ENCODE measurements around the gene ANKRD55. TPM values are rescaled to one million over a fixed set of nuclear protein-coding genes. Genes with fewer than 3 reads are reported as not detected.

ANKRD55 gene
- total RNA-seq, 3 donors from 2014 or later (not counting 1 experiment from before 2014, with no cell fraction given): 0.88 TPM; not detected in 2

DNA sequence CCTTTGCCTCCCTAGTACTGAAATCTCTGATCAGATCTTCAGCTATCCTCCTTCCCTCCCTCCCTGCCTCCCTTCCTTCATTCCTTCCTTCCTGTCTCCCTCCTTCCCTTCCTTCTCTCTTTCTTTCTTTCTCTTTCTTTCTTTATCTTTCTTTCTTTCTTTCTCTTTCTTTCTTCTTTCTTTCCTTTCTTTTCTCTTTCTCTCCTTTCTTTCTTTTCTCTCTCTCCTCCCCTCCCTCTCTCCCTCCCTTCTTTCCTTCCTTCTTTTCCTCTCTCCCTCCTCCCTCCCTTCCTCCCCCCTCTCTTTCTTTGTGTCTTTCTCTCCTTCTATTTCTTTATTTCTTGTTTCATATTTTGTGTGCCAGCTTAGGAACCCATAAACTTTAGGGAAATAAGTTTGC is 23.9 kb upstream of the ANKRD55 start:
- Histone ChIP-seq H3K4me1 (ENCODE audit: control insufficient read depth, insufficient read depth, low read length) (no peaks in the 10 kb centered on the region), H3K36me3 (ENCODE audit: control insufficient read depth, insufficient read depth, low read length) (no peaks in the 10 kb centered on the region), H3K27me3 (ENCODE audit: control insufficient read depth, insufficient read depth, low read length) (no peaks in the 10 kb centered on the region), H3K27ac (ENCODE audit: low read length) (no peak overlapping the region), H3K4me3 (ENCODE audit: low read length) (no peak overlapping the region), H3K9me3 (ENCODE audit: control insufficient read depth, insufficient read depth, low read length) (no peaks in the 10 kb centered on the region)
- Mint-ChIP-seq H3K27ac (no peak overlapping the region), H3K27me3 (ENCODE audit: low read depth in 2 of 2) (peaks cover 0 to 5% of the 10 kb centered on the region in 2 donors), H3K9me3 (no peaks in the 10 kb centered on the region), H3K4me3 (no peak overlapping the region), H3K36me3 (no peaks in the 10 kb centered on the region), H3K4me1 (no peaks in the 10 kb centered on the region)
- TF ChIP-seq, protein P1, sequence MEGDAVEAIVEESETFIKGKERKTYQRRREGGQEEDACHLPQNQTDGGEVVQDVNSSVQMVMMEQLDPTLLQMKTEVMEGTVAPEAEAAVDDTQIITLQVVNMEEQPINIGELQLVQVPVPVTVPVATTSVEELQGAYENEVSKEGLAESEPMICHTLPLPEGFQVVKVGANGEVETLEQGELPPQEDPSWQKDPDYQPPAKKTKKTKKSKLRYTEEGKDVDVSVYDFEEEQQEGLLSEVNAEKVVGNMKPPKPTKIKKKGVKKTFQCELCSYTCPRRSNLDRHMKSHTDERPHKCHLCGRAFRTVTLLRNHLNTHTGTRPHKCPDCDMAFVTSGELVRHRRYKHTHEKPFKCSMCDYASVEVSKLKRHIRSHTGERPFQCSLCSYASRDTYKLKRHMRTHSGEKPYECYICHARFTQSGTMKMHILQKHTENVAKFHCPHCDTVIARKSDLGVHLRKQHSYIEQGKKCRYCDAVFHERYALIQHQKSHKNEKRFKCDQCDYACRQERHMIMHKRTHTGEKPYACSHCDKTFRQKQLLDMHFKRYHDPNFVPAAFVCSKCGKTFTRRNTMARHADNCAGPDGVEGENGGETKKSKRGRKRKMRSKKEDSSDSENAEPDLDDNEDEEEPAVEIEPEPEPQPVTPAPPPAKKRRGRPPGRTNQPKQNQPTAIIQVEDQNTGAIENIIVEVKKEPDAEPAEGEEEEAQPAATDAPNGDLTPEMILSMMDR (IDR thresholded peaks at IDR 0.05): no peak
- intact Hi-C loops (cut with micrococcal nuclease): no loop called here
- no peak for ATAC-seq
- no peak for DNase-seq

DNA sequence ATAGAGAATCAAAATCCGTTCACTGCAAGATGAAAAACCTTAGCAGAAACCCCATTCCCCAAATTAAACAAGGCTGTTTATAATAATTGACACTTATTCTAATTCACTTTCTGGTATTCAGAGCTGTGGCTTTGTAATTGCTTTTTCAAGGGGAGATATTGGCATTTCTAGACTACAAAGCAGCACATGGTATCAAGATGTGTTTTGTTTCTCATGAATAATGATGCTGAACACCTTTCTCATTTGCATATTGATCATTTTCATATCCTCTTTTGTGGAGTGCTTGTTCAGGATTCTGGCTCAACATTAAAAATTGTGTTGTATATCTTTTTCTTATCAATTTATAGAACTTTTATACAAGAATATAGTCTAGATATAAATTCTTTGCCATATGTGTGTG is 22.4 kb upstream of the ANKRD55 start:
- ATAC-seq: no peak
- peaks cover 0 to 5% of the 10 kb centered on the region in 2 donors for H3K27me3 Mint-ChIP-seq (ENCODE audit: low read depth in 2 of 2)
- DNase-seq: no peak
- TF ChIP-seq, protein P1 (IDR thresholded peaks at IDR 0.05): no peak
- H3K4me3 ChIP-seq (ENCODE audit: low read length): no peak overlapping the region
- no peak overlapping the region for H3K27ac ChIP-seq (ENCODE audit: low read length)
- intact Hi-C loops (cut with micrococcal nuclease): no loop called here
- H3K9me3 Mint-ChIP-seq: no peaks in the 10 kb centered on the region
- no peaks in the 10 kb centered on the region for H3K4me1 ChIP-seq (ENCODE audit: control insufficient read depth, insufficient read depth, low read length)
- no peaks in the 10 kb centered on the region for H3K27me3 ChIP-seq (ENCODE audit: control insufficient read depth, insufficient read depth, low read length)
- no peaks in the 10 kb centered on the region for H3K9me3 ChIP-seq (ENCODE audit: control insufficient read depth, insufficient read depth, low read length)
- WGBS (ENCODE audit: insufficient coverage): no CpG with 5 or more reads among the region's 1 CpG
- no peak overlapping the region for H3K27ac Mint-ChIP-seq
- H3K4me1 Mint-ChIP-seq: no peaks in the 10 kb centered on the region
- H3K36me3 ChIP-seq (ENCODE audit: control insufficient read depth, insufficient read depth, low read length): no peaks in the 10 kb centered on the region
- H3K36me3 Mint-ChIP-seq: no peaks in the 10 kb centered on the region
- H3K4me3 Mint-ChIP-seq: no peak overlapping the region

DNA sequence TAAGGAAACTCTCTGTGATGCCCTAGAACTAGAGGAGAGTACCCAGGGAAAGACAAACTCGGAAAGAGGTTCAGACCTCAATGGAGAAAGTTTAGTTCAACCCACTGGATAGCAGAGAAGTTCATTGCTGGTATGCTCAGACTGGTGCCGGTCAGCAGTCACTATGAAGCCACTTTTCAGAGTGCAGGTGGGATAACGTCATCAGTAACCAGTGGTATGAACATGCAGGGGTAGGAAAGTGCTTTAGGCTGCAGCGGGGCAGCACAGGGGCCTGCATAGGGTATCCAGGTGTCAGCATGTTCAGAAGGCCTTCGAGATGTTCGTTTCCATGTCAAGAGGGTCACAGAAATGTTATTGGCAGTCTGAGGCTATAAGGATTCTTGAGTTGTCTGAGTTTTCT is 20.8 kb upstream of the ANKRD55 start:
- H3K9me3 Mint-ChIP-seq: peaks cover 0 to 2% of the 10 kb centered on the region in 2 donors
- no peaks in the 10 kb centered on the region for H3K36me3 Mint-ChIP-seq
- no peaks in the 10 kb centered on the region for H3K4me1 ChIP-seq (ENCODE audit: control insufficient read depth, insufficient read depth, low read length)
- H3K27me3 ChIP-seq (ENCODE audit: control insufficient read depth, insufficient read depth, low read length): no peaks in the 10 kb centered on the region
- intact Hi-C loops (cut with micrococcal nuclease): no loop called here
- WGBS (ENCODE audit: insufficient coverage): 88% methylated on average over 6 of the region's 6 CpGs
- no peak overlapping the region for H3K27ac ChIP-seq (ENCODE audit: low read length)
- TF ChIP-seq, protein P1 (IDR thresholded peaks at IDR 0.05): no peak
- H3K4me1 Mint-ChIP-seq: no peaks in the 10 kb centered on the region
- H3K9me3 ChIP-seq (ENCODE audit: control insufficient read depth, insufficient read depth, low read length): no peaks in the 10 kb centered on the region
- H3K36me3 ChIP-seq (ENCODE audit: control insufficient read depth, insufficient read depth, low read length): no peaks in the 10 kb centered on the region
- ATAC-seq (no peak), DNase-seq (no peak)
- peaks cover 0 to 12% of the 10 kb centered on the region in 2 donors for H3K27me3 Mint-ChIP-seq (ENCODE audit: low read depth in 2 of 2)
- no peak overlapping the region for H3K4me3 Mint-ChIP-seq
- H3K4me3 ChIP-seq (ENCODE audit: low read length): no peak overlapping the region
- H3K27ac Mint-ChIP-seq: no peak overlapping the region

DNA sequence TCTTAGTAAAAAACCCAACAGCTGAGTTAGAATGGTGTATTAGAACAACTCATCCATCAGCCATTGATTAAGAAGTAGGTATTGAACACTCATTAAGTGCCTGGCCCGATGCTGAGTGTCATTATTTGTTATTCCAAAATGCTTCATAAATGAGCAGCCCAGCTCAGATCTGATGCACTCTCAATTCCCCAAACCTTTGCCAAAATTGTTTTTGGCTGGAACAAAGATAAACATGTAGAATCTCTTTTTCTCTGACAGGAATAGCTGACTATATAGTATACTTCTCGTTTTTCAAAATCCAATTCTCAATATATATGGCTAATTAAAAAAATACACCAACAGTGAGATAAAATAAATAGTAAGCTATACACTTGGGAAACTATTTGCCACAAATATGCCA is 20.0 kb upstream of the ANKRD55 start:
- TF ChIP-seq, protein P1 (IDR thresholded peaks at IDR 0.05): no peak
- 82% methylated on average over 1 of the region's 2 CpGs for WGBS (ENCODE audit: insufficient coverage)
- H3K27ac Mint-ChIP-seq: no peak overlapping the region
- H3K27me3 Mint-ChIP-seq (ENCODE audit: low read depth in 2 of 2): peaks cover 0 to 12% of the 10 kb centered on the region in 2 donors
- H3K27me3 ChIP-seq (ENCODE audit: control insufficient read depth, insufficient read depth, low read length): no peaks in the 10 kb centered on the region
- no peak overlapping the region for H3K4me3 ChIP-seq (ENCODE audit: low read length)
- H3K4me1 Mint-ChIP-seq: no peaks in the 10 kb centered on the region
- no peak overlapping the region for H3K27ac ChIP-seq (ENCODE audit: low read length)
- H3K4me3 Mint-ChIP-seq: no peak overlapping the region
- DNase-seq (no peak), ATAC-seq (no peak)
- peaks cover 0 to 2% of the 10 kb centered on the region in 2 donors for H3K9me3 Mint-ChIP-seq
- intact Hi-C loops (cut with micrococcal nuclease): no loop called here
- no peaks in the 10 kb centered on the region for H3K36me3 Mint-ChIP-seq
- H3K4me1 ChIP-seq (ENCODE audit: control insufficient read depth, insufficient read depth, low read length): no peaks in the 10 kb centered on the region
- no peaks in the 10 kb centered on the region for H3K9me3 ChIP-seq (ENCODE audit: control insufficient read depth, insufficient read depth, low read length)
- no peaks in the 10 kb centered on the region for H3K36me3 ChIP-seq (ENCODE audit: control insufficient read depth, insufficient read depth, low read length)
